ENCODE results near the gene TNS1. TPM values are rescaled to one million over a fixed set of nuclear protein-coding genes. Genes with fewer than 3 reads are reported as not detected.

The TNS1 gene
- total and polyA plus RNA-seq, 9 of the 15 experiments (the other 6 are each of a cell fraction or from before 2014, with no cell fraction given): 0.13 to 2.7 (median 0.77) TPM

- in situ Hi-C loops (cut with MboI) (no loop called here), intact Hi-C loops (cut with micrococcal nuclease) (no loop called here)
- Histone ChIP-seq H3K36me3 (ENCODE audit: control insufficient read depth, insufficient read depth, low read length) (no peaks in the 10 kb centered on the region), H3K4me1 (replicated peaks in 1 of 2; ENCODE audit: control insufficient read depth in 2 of 2, insufficient read depth in 2 of 2, low read length in 2 of 2) (peaks cover 7 to 14% of the 10 kb centered on the region in 2 experiments; a peak in 3 of 5 replicates), H2AFZ (ENCODE audit: low read depth, low read length) (no peak overlapping the region), H3K27me3 (ENCODE audit: control insufficient read depth in 2 of 2, insufficient read depth in 2 of 2, low read length in 2 of 2) (peaks cover 0 to 21% of the 10 kb centered on the region in 2 experiments; a peak in 4 of 5 replicates), H3K4me3 (no peak overlapping the region), H3K79me2 (ENCODE audit: control insufficient read depth, insufficient read depth, low read length) (no peaks in the 10 kb centered on the region), H3K27ac (ENCODE audit: extremely low read depth, low read depth, low read length) (no peak overlapping the region), H3K9ac (ENCODE audit: insufficient read depth in 1 of 2, low read depth in 2 of 2, low read length in 2 of 2) (no peak overlapping the region), H3K9me3 (replicated peaks; ENCODE audit: control insufficient read depth, insufficient read depth, low read depth, low read length) (no peaks in the 10 kb centered on the region), H3K9me1 (ENCODE audit: control insufficient read depth, insufficient read depth, low read length) (no peaks in the 10 kb centered on the region), H4K20me1 (replicated peaks; ENCODE audit: control insufficient read depth, insufficient read depth, low read length) (no peaks in the 10 kb centered on the region), H3K4me2 (ENCODE audit: insufficient read depth, low read length) (no peak overlapping the region)
- no peak for FAIRE-seq
- TF ChIP-seq RAD51 (IDR thresholded peaks at IDR 0.05; ENCODE audit: borderline replicate concordance, low read depth) (no peak), NCOA2 (IDR thresholded peaks at IDR 0.05; ENCODE audit: partially characterized antibody in 2 of 2) (no peak), ZNF444 (CRISPR knock-in tag; IDR thresholded peaks at IDR 0.05) (no peak), KDM1A (IDR thresholded peaks at IDR 0.05) (no peak), LCOR (CRISPR knock-in tag; IDR thresholded peaks at IDR 0.05) (no peak), CCNT2 (IDR thresholded peaks at IDR 0.05; ENCODE audit: borderline replicate concordance, extremely low read depth, insufficient read length, low read depth, low read length) (no peak), LARP7 (IDR thresholded peaks at IDR 0.05) (no peak)
- no TSS peak for BruUV-seq (replicated peaks)
- WGBS (ENCODE audit: insufficient coverage, low coverage, missing lambda C conversion rate): 4% methylated on average over 7 of the region's 11 CpGs
- DNase-seq (ENCODE audit: extremely low read depth in 1 of 4, low spot score in 3 of 4): no peak
- ChIA-PET CTCF (ENCODE audit: low intra/inter-chr PET ratio) (no interaction called here), POLR2A (interaction anchor here (1.0 kb wide), 1 partner anchor 100 kb away, joined by 3 read pairs; no protein-coding TSS in a partner anchor)
- ATAC-seq: no peak
These were observed 98.8 kb downstream of the TNS1 start for GRCh38 chr2:217903859-217904613.

All from K562 (cell line).